Endothelial cell (in vitro differentiated cells): ENCODE data around the gene GDI1. TPM values are rescaled to one million over a fixed set of nuclear protein-coding genes. Genes with fewer than 3 reads are reported as not detected.
A peak's percentile ranks its signal among the peaks of the same experiment; 100 is the strongest.
"Not testable (repeated sequence)": the region's sequence is repeated elsewhere in the genome, so short reads cannot be mapped to it uniquely, and the experiment has no call there.

Experiments used
- DNase-seq: peaks from one replicate; pipeline ENCODE4 v3.0.0; 2021; ENCODE audit warnings: low spot score
- H3K27ac Mint-ChIP-seq: one replicate; pipeline ENCODE4 v1.8.0; 2021; ENCODE audit warnings: mixed read lengths, inconsistent platforms; ENCODE audit not compliant: unreplicated experiment
- H3K27me3 Mint-ChIP-seq: one replicate; pipeline ENCODE4 v1.8.0; 2021; ENCODE audit warnings: mild to moderate bottlenecking, moderate library complexity, mixed read lengths, inconsistent platforms; ENCODE audit not compliant: unreplicated experiment
- H3K36me3 Mint-ChIP-seq: one replicate; pipeline ENCODE4 v1.8.0; 2021; ENCODE audit warnings: mild to moderate bottlenecking, low read depth, mixed read lengths, inconsistent platforms; ENCODE audit not compliant: unreplicated experiment
- H3K4me1 Mint-ChIP-seq: one replicate; pipeline ENCODE4 v1.8.0; 2021; ENCODE audit warnings: mild to moderate bottlenecking, mixed read lengths, inconsistent platforms; ENCODE audit not compliant: unreplicated experiment
- H3K4me3 Mint-ChIP-seq: one replicate; pipeline ENCODE4 v1.8.0; 2021; ENCODE audit warnings: mild to moderate bottlenecking, mixed read lengths, inconsistent platforms; ENCODE audit not compliant: unreplicated experiment
- H3K9me3 Mint-ChIP-seq: one replicate; pipeline ENCODE4 v1.8.0; 2021; ENCODE audit warnings: mixed read lengths, inconsistent platforms; ENCODE audit not compliant: unreplicated experiment
- long read RNA-seq: library from polyadenylated mRNA; unstranded; transcript quantifications from one replicate; pipeline ENCODE4 v2.0.0, GENCODE V29; 2020; ENCODE audit not compliant: unreplicated experiment
- total RNA-seq: library from RNA; stranded (reverse); fragmentation: NEBNext Ultra II Directional; extraction: Animal tissue kit (Norgen Biotek cat#: 25700); gene quantifications from one replicate; pipeline ENCODE4 v1.2.1, GENCODE V29; 2021; ENCODE audit not compliant: unreplicated experiment
- TF ChIP-seq, protein P1 (sequence below): fragments of 200-600 bp; sonication (generic); IDR thresholded peaks from one replicate; pipeline ENCODE4 v1.5.0; 2021; ENCODE audit warnings: antibody characterized with exemption; ENCODE audit not compliant: unreplicated experiment

Gene GDI1
- total RNA-seq = 157 TPM
- long read RNA-seq, transcript GDI1-204 (11 exons, 2,474 nt) = major isoform, 5 of 6 reads
- long read RNA-seq, partial matches to known transcripts = 0 of 6 reads
- long read RNA-seq, other reads (novel, unspliced or antisense) = 1 of 6 reads

GRCh38 chrX:154436983-154437752 is at the start of gene GDI1:
GDI1 (plus strand) TSS chrX:154437154; CDS start chrX:154437255, 101 bp downstream.
- peaks cover 4% of the 10 kb centered on the region for H3K27me3 Mint-ChIP-seq
- H3K36me3 Mint-ChIP-seq = peaks cover 7% of the 10 kb centered on the region
- H3K4me1 Mint-ChIP-seq = peaks cover 8% of the 10 kb centered on the region
- DNase-seq = peak; percentile 46
- H3K9me3 Mint-ChIP-seq = no peaks in the 10 kb centered on the region
- peak within 1 kb of the TSS; percentile 92 for H3K4me3 Mint-ChIP-seq
- peak within 1 kb of the TSS; percentile 70 for H3K27ac Mint-ChIP-seq
- TF ChIP-seq, protein P1, sequence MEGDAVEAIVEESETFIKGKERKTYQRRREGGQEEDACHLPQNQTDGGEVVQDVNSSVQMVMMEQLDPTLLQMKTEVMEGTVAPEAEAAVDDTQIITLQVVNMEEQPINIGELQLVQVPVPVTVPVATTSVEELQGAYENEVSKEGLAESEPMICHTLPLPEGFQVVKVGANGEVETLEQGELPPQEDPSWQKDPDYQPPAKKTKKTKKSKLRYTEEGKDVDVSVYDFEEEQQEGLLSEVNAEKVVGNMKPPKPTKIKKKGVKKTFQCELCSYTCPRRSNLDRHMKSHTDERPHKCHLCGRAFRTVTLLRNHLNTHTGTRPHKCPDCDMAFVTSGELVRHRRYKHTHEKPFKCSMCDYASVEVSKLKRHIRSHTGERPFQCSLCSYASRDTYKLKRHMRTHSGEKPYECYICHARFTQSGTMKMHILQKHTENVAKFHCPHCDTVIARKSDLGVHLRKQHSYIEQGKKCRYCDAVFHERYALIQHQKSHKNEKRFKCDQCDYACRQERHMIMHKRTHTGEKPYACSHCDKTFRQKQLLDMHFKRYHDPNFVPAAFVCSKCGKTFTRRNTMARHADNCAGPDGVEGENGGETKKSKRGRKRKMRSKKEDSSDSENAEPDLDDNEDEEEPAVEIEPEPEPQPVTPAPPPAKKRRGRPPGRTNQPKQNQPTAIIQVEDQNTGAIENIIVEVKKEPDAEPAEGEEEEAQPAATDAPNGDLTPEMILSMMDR = no peak

DNA sequence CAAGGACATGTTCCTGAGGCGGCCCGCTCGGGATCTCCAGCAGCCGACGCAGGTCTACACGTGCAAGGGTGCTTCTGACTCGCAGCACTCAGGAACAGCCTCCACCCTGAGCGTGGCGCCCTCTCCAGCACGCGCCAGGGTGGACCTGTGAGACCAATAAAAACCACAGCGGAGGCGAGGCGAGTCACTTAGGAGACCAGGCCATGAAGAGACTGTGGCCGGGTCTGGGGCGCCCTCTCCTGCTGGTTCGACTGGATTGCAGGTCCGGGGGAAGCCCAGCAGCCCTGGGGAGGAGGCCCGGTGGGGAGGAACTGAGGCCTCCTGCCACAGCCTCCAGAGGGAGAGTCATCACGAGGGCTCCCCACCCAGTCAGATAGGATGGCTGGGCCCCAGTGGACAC is 48.9 kb upstream of the GDI1 start:
- H3K27me3 Mint-ChIP-seq, DNase-seq, H3K4me1 Mint-ChIP-seq, H3K36me3 Mint-ChIP-seq, H3K27ac Mint-ChIP-seq, H3K9me3 Mint-ChIP-seq, H3K4me3 Mint-ChIP-seq: not testable (repeated sequence)

DNA sequence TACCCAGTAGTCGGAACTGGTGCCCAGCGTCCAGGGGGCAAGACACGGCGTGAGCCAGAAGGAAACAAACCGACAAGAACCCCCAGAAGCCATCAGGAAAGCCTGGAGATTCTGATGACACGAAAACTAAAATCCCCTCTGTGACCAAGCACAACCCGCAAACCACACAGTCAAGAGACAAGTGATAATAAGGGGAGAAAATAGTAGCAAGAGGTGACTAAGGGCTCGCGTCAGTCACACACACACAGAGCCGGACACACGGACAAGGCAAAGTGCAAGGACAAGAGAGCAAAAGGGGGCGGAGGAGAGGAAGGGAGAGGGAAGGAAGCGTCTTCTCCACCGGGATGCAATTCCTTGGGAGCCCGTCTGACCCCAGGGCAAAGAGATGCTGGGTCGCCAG is 48.3 kb upstream of the GDI1 start:
- H3K27ac Mint-ChIP-seq, H3K4me1 Mint-ChIP-seq, H3K36me3 Mint-ChIP-seq, H3K4me3 Mint-ChIP-seq, H3K9me3 Mint-ChIP-seq, H3K27me3 Mint-ChIP-seq, DNase-seq: not testable (repeated sequence)

GRCh38 chrX:154389812-154390747 is 46.9 kb upstream of the GDI1 start:
- H3K4me1 Mint-ChIP-seq, DNase-seq, H3K27ac Mint-ChIP-seq, H3K27me3 Mint-ChIP-seq, H3K4me3 Mint-ChIP-seq, H3K36me3 Mint-ChIP-seq, H3K9me3 Mint-ChIP-seq: not testable (repeated sequence)

GRCh38 chrX:154396363-154396762 is 40.6 kb upstream of the GDI1 start:
- not testable (repeated sequence) for H3K9me3 Mint-ChIP-seq, DNase-seq, H3K27ac Mint-ChIP-seq
- peaks cover 21% of the 10 kb centered on the region for H3K27me3 Mint-ChIP-seq
- peaks cover 17% of the 10 kb centered on the region for H3K36me3 Mint-ChIP-seq
- peak overlapping the region; percentile 79 for H3K4me3 Mint-ChIP-seq
- H3K4me1 Mint-ChIP-seq = peaks cover 12% of the 10 kb centered on the region

DNA sequence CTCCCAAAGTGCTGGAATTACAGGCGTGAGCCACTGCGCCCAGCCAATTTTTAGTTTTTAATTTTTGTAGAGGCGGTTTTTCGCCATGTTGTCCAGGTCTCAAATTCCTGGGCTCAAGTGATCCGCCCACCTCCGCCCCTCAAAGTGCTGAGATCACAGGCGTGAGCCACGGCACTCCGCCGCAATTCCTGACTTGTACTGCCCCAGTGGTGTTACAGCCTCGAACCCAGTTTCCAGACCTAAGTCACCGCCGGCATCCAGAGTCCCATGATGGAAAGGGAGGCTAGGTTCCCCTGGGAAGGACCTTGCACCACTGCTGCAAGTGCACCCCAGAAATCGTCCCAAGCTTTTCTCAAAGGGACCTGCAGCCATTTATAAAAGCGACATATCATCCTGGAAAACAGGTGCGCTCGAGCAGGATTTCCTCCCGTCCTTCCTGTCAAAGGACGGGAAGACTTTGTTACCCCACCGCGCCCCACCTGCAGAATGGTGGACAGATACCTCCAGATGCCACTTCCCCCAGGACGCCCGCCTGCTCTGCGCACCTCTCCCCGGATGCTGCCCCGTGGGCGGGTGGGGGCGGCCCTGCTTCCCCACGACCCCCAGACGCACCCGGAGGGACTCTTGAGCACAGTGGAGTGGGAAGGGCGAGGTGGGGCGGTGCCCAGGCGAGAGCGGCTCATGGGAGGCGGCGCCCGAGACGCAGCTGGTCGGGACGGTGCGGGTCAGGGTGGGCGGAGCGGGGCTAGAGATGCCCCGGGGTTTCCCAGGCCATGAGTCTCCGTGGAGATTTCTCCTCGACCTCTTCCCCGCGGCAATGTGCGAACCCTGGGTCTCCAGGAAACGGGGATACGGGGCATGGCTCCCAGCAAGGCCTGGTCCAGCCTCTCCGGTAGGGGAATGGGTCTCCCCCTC is 39.7 kb upstream of the GDI1 start:
- TF ChIP-seq, protein P1 = no peak
- peak overlapping the region; percentile 99 for H3K27ac Mint-ChIP-seq
- peaks cover 12% of the 10 kb centered on the region for H3K4me1 Mint-ChIP-seq
- H3K27me3 Mint-ChIP-seq = peaks cover 21% of the 10 kb centered on the region
- peak overlapping the region; percentile 99 for H3K4me3 Mint-ChIP-seq
- DNase-seq = peak; percentile 64
- peaks cover 17% of the 10 kb centered on the region for H3K36me3 Mint-ChIP-seq
- no peaks in the 10 kb centered on the region for H3K9me3 Mint-ChIP-seq
